Lung (tissue), 12 donors: ENCODE data around the gene ARHGAP10. TPM values are rescaled to one million over a fixed set of nuclear protein-coding genes. Genes with fewer than 3 reads are reported as not detected.
"Not testable (repeated sequence)": the region's sequence is repeated elsewhere in the genome, so short reads cannot be mapped to it uniquely, and the experiment has no call there.

ENCODE experiments used
- ATAC-seq: fragments of 200-7000 bp; cut with Tn5 transposase; one replicate; pipeline ENCODE4 v1.9.1; 2020; ENCODE audit warnings: moderate number of reproducible peaks; ENCODE audit not compliant: insufficient read depth, low FRiP score
- DNase-seq, 3 donors: peaks; one replicate each; pipeline ENCODE4 v3.0.0-alpha.2; 2013 to 2017
- H3K27ac ChIP-seq, 2 donors: one replicate each; pipeline ENCODE4 v1.5.1; 2013; ENCODE audit warnings: mild to moderate bottlenecking in 2 of 2, moderate library complexity in 2 of 2, control low read depth in 1 of 2, inconsistent platforms in 1 of 2, low read depth in 1 of 2, low read length in 1 of 2
- H3K27me3 ChIP-seq, 3 donors: one replicate each; pipeline ENCODE4 v1.5.1; 2013; ENCODE audit warnings: low read length in 2 of 3; ENCODE audit not compliant: control insufficient read depth in 3 of 3, insufficient read depth in 3 of 3
- H3K36me3 ChIP-seq, 4 donors: one replicate each; pipeline ENCODE4 v1.5.1; 2013; ENCODE audit warnings: low read length in 4 of 4, mild to moderate bottlenecking in 1 of 4, moderate library complexity in 1 of 4; ENCODE audit not compliant: control insufficient read depth in 4 of 4, insufficient read depth in 4 of 4
- H3K4me1 ChIP-seq, 5 donors: one replicate each; pipeline ENCODE4 v1.5.1; 2013; ENCODE audit warnings: low read length in 5 of 5, mild to moderate bottlenecking in 2 of 5, moderate library complexity in 1 of 5; ENCODE audit not compliant: control insufficient read depth in 5 of 5, insufficient read depth in 5 of 5
- H3K4me3 ChIP-seq: one replicate; pipeline ENCODE4 v1.5.1; 2013; ENCODE audit warnings: mild to moderate bottlenecking, control low read depth, moderate library complexity
- H3K9ac ChIP-seq, 2 donors: one replicate each; pipeline ENCODE4 v1.5.1; 2013; ENCODE audit warnings: low read length in 2 of 2, control low read depth in 1 of 2; ENCODE audit not compliant: insufficient read depth in 1 of 2
- H3K9me3 ChIP-seq, 4 donors: one replicate each; pipeline ENCODE4 v1.5.1; 2013; ENCODE audit warnings: low read length in 3 of 4, mild to moderate bottlenecking in 1 of 4, moderate library complexity in 1 of 4; ENCODE audit not compliant: control insufficient read depth in 4 of 4, insufficient read depth in 3 of 4
- CTCF ChIP-seq: IDR thresholded peaks from 2 replicates; pipeline ENCODE4 v1.5.1; 2012; ENCODE audit warnings: mild to moderate bottlenecking; ENCODE audit errors: control extremely low read depth, extremely low read depth
- WGBS, 2 donors: extraction: QIAGEN DNeasy Blood & Tissue Kit; methylation state at CpG; one replicate each; pipeline ENCODE4 v1.1.7; 2013; 5-methylcytosine and 5-hydroxymethylcytosine counted together
- polyA plus RNA-seq, 2 donors: library from polyadenylated mRNA; stranded (reverse); fragments of 200-250 nt; gene quantifications; one replicate each; pipeline ENCODE4 v1.2.1, GENCODE V29; 2013
- total RNA-seq, 2 donors: library from RNA; depleted of rRNA in 1 of 2; stranded (reverse); fragments of >200 nt in 1 of 2; gene quantifications; one replicate each; pipeline ENCODE4 v1.2.1, GENCODE V29; 2014 to 2021
- donor health status: control.
- donor health status: control.
- donor health status: Bipolar disorder and iron deficiency.
- donor health status: healthy.
- donor health status: DM: yes; HTN: yes; CAD: no.

Gene ARHGAP10
- total and polyA plus RNA-seq, 4 donors, result 9.1 to 25.0 (median 17.5) TPM

DNA sequence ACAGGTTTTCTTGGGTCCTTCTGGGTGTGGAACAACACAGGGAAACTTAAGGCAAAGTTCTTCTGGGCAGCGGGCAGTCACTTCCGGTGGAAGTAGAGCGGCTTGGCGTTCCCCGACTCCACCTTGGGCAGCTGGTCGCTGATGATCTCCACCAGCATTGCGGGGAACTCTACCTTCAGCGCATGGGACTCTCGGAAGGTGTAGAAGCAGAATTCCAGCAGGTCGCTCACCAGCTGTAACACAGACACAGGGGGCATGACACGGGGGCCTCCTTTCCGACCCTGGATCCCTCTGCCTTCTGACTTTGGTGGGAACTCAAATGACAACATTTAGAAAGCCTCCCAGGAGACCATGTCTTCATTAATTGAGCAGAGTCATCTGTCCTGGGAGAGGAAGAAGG, 349.4 kb downstream of the ARHGAP10 start:
- ATAC-seq, result no peak
- no peak overlapping the region for H3K27ac ChIP-seq
- peaks cover 0 to 18% (median 8%) of the 10 kb centered on the region in 4 donors for H3K36me3 ChIP-seq
- peaks cover 0 to 6% (median 2%) of the 10 kb centered on the region in 5 donors for H3K4me1 ChIP-seq
- WGBS, 2 donors, result 97 to 98% methylated on average over 12 of the region's 12 CpGs
- H3K9ac ChIP-seq, result no peak overlapping the region
- no peak overlapping the region for H3K4me3 ChIP-seq
- TF ChIP-seq CTCF, result no peak
- DNase-seq, result no peak
- H3K9me3 ChIP-seq, result peaks cover 0 to 4% (median 0%) of the 10 kb centered on the region in 4 donors
- no peaks in the 10 kb centered on the region for H3K27me3 ChIP-seq

DNA sequence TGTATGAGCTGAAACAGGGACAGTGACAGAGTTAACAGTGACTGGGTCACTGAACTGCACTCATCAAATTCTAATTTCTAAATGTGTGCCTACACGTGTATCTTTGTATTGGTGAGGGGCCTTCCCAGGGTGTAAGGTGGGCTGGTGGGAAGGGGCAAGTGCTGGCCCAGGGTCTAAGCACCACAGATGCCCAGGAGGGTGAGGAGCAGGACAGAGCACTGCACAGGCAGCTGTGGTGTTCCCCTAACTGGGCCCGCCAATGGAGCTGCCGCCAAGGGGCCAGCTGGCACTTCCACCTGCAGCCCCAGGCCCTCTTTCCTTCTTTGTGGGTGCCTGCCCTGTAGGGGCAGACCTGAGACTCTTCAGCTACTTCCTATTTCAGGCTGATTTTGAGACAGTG, 349.9 kb downstream of the ARHGAP10 start:
- WGBS, 2 donors, result 98% methylated on average over 3 of the region's 3 CpGs
- Histone ChIP-seq H3K9me3 (peaks cover 0 to 4% (median 0%) of the 10 kb centered on the region in 4 donors), H3K4me1 (peaks cover 0 to 6% (median 2%) of the 10 kb centered on the region in 5 donors), H3K36me3 (peaks cover 0 to 15% (median 8%) of the 10 kb centered on the region in 4 donors), H3K27ac (no peak overlapping the region), H3K27me3 (no peaks in the 10 kb centered on the region), H3K4me3 (no peak overlapping the region), H3K9ac (no peak overlapping the region)
- TF ChIP-seq CTCF, result no peak
- ATAC-seq (no peak), DNase-seq (no peak)

DNA sequence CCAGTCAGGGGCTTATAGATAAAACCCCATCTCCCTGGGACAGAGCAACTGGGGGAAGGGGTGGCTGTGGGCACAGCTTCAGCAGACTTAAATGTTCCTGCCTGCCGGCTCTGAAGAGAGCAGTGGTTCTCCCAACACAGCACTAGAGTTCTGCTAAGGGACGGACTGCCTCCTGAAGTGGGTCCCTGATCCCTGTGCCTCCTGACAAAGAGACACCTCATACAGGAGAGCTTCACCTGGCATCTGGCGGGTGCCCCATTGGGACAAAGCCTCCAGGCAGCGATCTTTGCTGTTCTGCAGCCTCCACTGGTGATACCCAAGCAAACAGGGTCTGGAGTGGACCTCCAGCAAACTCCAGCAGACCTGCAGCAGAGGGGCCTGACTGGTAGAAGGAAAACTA, 351.2 kb downstream of the ARHGAP10 start:
- H3K27me3 ChIP-seq, ATAC-seq, H3K4me3 ChIP-seq, H3K9me3 ChIP-seq, H3K9ac ChIP-seq, DNase-seq, H3K27ac ChIP-seq, H3K4me1 ChIP-seq: not testable (repeated sequence)
- 98% methylated on average over 4 of the region's 4 CpGs for WGBS, 2 donors
- H3K36me3 ChIP-seq, result peaks cover 0 to 12% (median 5%) of the 10 kb centered on the region in 4 donors

- peaks cover 0 to 10% (median 0%) of the 10 kb centered on the region in 4 donors for H3K36me3 ChIP-seq
- no peak for TF ChIP-seq CTCF
- H3K27me3 ChIP-seq, result no peaks in the 10 kb centered on the region
- no peak for DNase-seq
- H3K4me1 ChIP-seq, result peaks cover 0 to 10% (median 0%) of the 10 kb centered on the region in 5 donors
- no peak overlapping the region for H3K9ac ChIP-seq
- no peak for ATAC-seq
- H3K27ac ChIP-seq, result no peak overlapping the region
- H3K9me3 ChIP-seq, result no peaks in the 10 kb centered on the region
- WGBS, 2 donors, result 88 to 91% methylated on average over 6 of the region's 6 CpGs
- no peak overlapping the region for H3K4me3 ChIP-seq
Observed at GRCh38 chr4:148089624-148090023, 357.7 kb downstream of the ARHGAP10 start.
